ENCODE data around the gene PLEKHG4B. TPM values are rescaled to one million over a fixed set of nuclear protein-coding genes. Genes with fewer than 3 reads are reported as not detected.

PLEKHG4B gene
- total RNA-seq, 1 experiment from 2014 or later, result 44.3 TPM

DNA sequence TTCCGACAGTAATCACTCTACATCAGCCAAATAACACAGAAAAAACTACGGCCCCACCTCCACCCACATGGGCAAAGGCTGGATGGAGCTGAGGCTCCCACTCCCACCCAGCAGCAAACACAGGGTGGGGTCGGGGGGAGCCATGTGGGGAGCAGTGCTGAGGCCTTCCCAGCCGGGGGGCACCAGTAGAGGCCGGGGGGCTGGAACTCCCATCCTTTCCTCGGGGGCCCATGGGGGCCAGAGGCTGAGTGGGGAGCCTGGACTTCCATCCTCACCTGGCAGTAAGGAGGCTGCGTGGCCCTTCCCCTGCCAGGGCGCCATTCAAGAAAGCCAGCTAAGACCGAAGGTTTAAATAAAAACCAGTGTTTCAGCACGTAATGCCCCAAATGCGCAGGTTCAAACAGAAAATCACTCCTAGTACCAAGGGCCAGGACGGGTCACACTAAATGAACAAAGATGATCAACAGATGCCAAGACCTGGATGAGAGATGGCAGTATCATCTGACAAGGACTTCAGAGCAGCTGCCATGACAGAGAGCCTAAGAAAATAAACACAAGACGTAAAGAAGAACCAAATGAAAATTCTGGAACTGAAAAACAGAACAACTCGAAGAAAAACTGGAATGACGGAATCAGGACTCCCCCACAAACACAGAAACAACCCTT, 116.6 kb downstream of the PLEKHG4B start:
- Histone ChIP-seq H3K27ac (ENCODE audit: insufficient read length, low read depth, low read length) (no peak overlapping the region), H3K79me1 (ENCODE audit: insufficient read depth, low read depth, low read length, poor library complexity, severe bottlenecking) (peaks cover 15% of the 10 kb centered on the region), H3K14ac (ENCODE audit: insufficient read depth, low read length) (no peak overlapping the region), H2BK20ac (ENCODE audit: low read depth, low read length, poor library complexity, severe bottlenecking) (no peak overlapping the region), H4K20me1 (ENCODE audit: control insufficient read depth, insufficient read depth, insufficient read length) (no peaks in the 10 kb centered on the region), H3K18ac (ENCODE audit: insufficient read length, low read depth, low read length) (no peak overlapping the region), H3K79me2 (ENCODE audit: insufficient read depth, low read length) (peaks cover 6% of the 10 kb centered on the region), H4K5ac (ENCODE audit: insufficient read length, low read depth, low read length) (no peak overlapping the region), H3K27me3 (ENCODE audit: insufficient read depth, low read length) (no peaks in the 10 kb centered on the region), H3T11ph (ENCODE audit: low read length) (no peak overlapping the region), H2BK15ac (ENCODE audit: low read depth, low read length) (no peak overlapping the region), H2AK5ac (ENCODE audit: insufficient read length, low read length) (no peak overlapping the region), H2BK12ac (ENCODE audit: insufficient read length, low read depth, low read length) (no peak overlapping the region), H3K23me2 (ENCODE audit: insufficient read length, low read depth, low read length, poor library complexity, severe bottlenecking) (no peaks in the 10 kb centered on the region), H3K4me2 (ENCODE audit: insufficient read depth, insufficient read length, low read length) (no peak overlapping the region), H3K4ac (ENCODE audit: low read depth, low read length) (no peak overlapping the region), H3K9me3 (ENCODE audit: control insufficient read depth, low read depth, low read length) (no peaks in the 10 kb centered on the region), H2BK120ac (ENCODE audit: low read depth, low read length, poor library complexity, severe bottlenecking) (no peak overlapping the region), H4K91ac (ENCODE audit: insufficient read length, low read depth, low read length) (no peak overlapping the region), H4K8ac (replicated peaks; ENCODE audit: insufficient read length, low read depth, low read length) (no peak overlapping the region), H3K4me1 (ENCODE audit: insufficient read depth, low read length) (peaks cover 3% of the 10 kb centered on the region; the same call in 1 of the 2 replicates), H2BK5ac (ENCODE audit: insufficient read length, low read length) (no peak overlapping the region), H3K23ac (ENCODE audit: insufficient read length, low read depth, low read length) (no peak overlapping the region), H3K56ac (ENCODE audit: insufficient read length, low read depth, low read length) (no peak overlapping the region), H3K9ac (ENCODE audit: extremely low read depth, insufficient read length, low read length) (no peak overlapping the region), H2AFZ (ENCODE audit: low read length) (no peak overlapping the region)
- no CpG with 5 or more reads among the region's 15 CpGs for WGBS (ENCODE audit: extremely low coverage, insufficient read length, low lambda C conversion rate)
- no peaks in the 10 kb centered on the region for H3K27me3 Mint-ChIP-seq (ENCODE audit: low read depth)
- no peak overlapping the region for H3K27ac Mint-ChIP-seq
- H3K4me1 Mint-ChIP-seq, result peaks cover 5% of the 10 kb centered on the region in 2 experiments; a peak in 3 of 4 replicates
- no peak overlapping the region for H3K4me3 Mint-ChIP-seq
- DNase-seq, result no peak
- TF ChIP-seq, protein P1, sequence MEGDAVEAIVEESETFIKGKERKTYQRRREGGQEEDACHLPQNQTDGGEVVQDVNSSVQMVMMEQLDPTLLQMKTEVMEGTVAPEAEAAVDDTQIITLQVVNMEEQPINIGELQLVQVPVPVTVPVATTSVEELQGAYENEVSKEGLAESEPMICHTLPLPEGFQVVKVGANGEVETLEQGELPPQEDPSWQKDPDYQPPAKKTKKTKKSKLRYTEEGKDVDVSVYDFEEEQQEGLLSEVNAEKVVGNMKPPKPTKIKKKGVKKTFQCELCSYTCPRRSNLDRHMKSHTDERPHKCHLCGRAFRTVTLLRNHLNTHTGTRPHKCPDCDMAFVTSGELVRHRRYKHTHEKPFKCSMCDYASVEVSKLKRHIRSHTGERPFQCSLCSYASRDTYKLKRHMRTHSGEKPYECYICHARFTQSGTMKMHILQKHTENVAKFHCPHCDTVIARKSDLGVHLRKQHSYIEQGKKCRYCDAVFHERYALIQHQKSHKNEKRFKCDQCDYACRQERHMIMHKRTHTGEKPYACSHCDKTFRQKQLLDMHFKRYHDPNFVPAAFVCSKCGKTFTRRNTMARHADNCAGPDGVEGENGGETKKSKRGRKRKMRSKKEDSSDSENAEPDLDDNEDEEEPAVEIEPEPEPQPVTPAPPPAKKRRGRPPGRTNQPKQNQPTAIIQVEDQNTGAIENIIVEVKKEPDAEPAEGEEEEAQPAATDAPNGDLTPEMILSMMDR (conservative IDR thresholded peaks at IDR 0.05), result no peak
- no peaks in the 10 kb centered on the region for H3K9me3 Mint-ChIP-seq
- H3K36me3 Mint-ChIP-seq (ENCODE audit: insufficient read depth in 1 of 3, low read depth in 3 of 3), result peaks cover 4 to 33% (median 26%) of the 10 kb centered on the region in 3 experiments; a peak in 6 of 7 replicates

Data from H9 (cell line).